ENCODE measurements around the gene PCP4.
A peak's percentile ranks its signal among the peaks of the same experiment; 100 is the strongest.
"Not testable (repeated sequence)": the region's sequence is repeated elsewhere in the genome, so short reads cannot be mapped to it uniquely, and the experiment has no call there.

PCP4 gene

GRCh38 chr21:39854572-39854971 lies 12.7 kb upstream of the PCP4 start:
- in situ Hi-C loops (cut with HindIII; ENCODE audit: low pct_ligation_motif_present, low pct_unique_long_range_greater_than_20kb, low sequenced_read_pairs): no loop called here
- no peak for DNase-seq

GRCh38 chr21:39855595-39855994 lies 11.6 kb upstream of the PCP4 start:
- DNase-seq: no peak
- in situ Hi-C loops (cut with HindIII; ENCODE audit: low pct_ligation_motif_present, low pct_unique_long_range_greater_than_20kb, low sequenced_read_pairs): no loop called here

- in situ Hi-C loops (cut with HindIII; ENCODE audit: low pct_ligation_motif_present, low pct_unique_long_range_greater_than_20kb, low sequenced_read_pairs): no loop called here
- DNase-seq: no peak
Observed at GRCh38 chr21:39860600-39860999, 6.6 kb upstream of the PCP4 start.

- peak; percentile 80 for DNase-seq
- in situ Hi-C loops (cut with HindIII; ENCODE audit: low pct_ligation_motif_present, low pct_unique_long_range_greater_than_20kb, low sequenced_read_pairs): no loop called here
Observed at GRCh38 chr21:39863111-39863510, 4.1 kb upstream of the PCP4 start.

- no peak for DNase-seq
- in situ Hi-C loops (cut with HindIII; ENCODE audit: low pct_ligation_motif_present, low pct_unique_long_range_greater_than_20kb, low sequenced_read_pairs): no loop called here
Observed at GRCh38 chr21:39866093-39866492, 1.1 kb upstream of the PCP4 start.

- in situ Hi-C loops (cut with HindIII; ENCODE audit: low pct_ligation_motif_present, low pct_unique_long_range_greater_than_20kb, low sequenced_read_pairs): no loop called here
- DNase-seq: no peak
Observed at GRCh38 chr21:39869141-39869818, 2.0 kb downstream of the PCP4 start.

- no peak for DNase-seq
Observed at GRCh38 chr21:39873687-39874086, 6.4 kb downstream of the PCP4 start.

GRCh38 chr21:39874206-39874605 lies 7.0 kb downstream of the PCP4 start:
- DNase-seq: no peak
- in situ Hi-C loops (cut with HindIII; ENCODE audit: low pct_ligation_motif_present, low pct_unique_long_range_greater_than_20kb, low sequenced_read_pairs): no loop called here

More at GRCh38 chr21:39873687-39874086, 6.4 kb downstream of the PCP4 start:
- in situ Hi-C loops (cut with HindIII; ENCODE audit: low pct_ligation_motif_present, low pct_unique_long_range_greater_than_20kb, low sequenced_read_pairs): no loop called here

GRCh38 chr21:39874759-39875158 lies 7.5 kb downstream of the PCP4 start:
- DNase-seq: no peak
- in situ Hi-C loops (cut with HindIII; ENCODE audit: low pct_ligation_motif_present, low pct_unique_long_range_greater_than_20kb, low sequenced_read_pairs): no loop called here

- no peak for DNase-seq
- in situ Hi-C loops (cut with HindIII; ENCODE audit: low pct_ligation_motif_present, low pct_unique_long_range_greater_than_20kb, low sequenced_read_pairs): no loop called here
Observed at GRCh38 chr21:39881661-39882060, 14.4 kb downstream of the PCP4 start.

GRCh38 chr21:39882151-39882838 lies 15.1 kb downstream of the PCP4 start:
- in situ Hi-C loops (cut with HindIII; ENCODE audit: low pct_ligation_motif_present, low pct_unique_long_range_greater_than_20kb, low sequenced_read_pairs): no loop called here

GRCh38 chr21:39882839-39883195 lies 15.6 kb downstream of the PCP4 start:
- in situ Hi-C loops (cut with HindIII; ENCODE audit: low pct_ligation_motif_present, low pct_unique_long_range_greater_than_20kb, low sequenced_read_pairs): no loop called here
- DNase-seq: no peak

More at GRCh38 chr21:39882151-39882838, 15.1 kb downstream of the PCP4 start:
- DNase-seq: no peak

GRCh38 chr21:39885119-39885848 lies 18.0 kb downstream of the PCP4 start:
- in situ Hi-C loops (cut with HindIII; ENCODE audit: low pct_ligation_motif_present, low pct_unique_long_range_greater_than_20kb, low sequenced_read_pairs): no loop called here
- no peak for DNase-seq

GRCh38 chr21:39888848-39889247 lies 21.6 kb downstream of the PCP4 start:
- DNase-seq: no peak
- in situ Hi-C loops (cut with HindIII; ENCODE audit: low pct_ligation_motif_present, low pct_unique_long_range_greater_than_20kb, low sequenced_read_pairs): no loop called here

- in situ Hi-C loops (cut with HindIII; ENCODE audit: low pct_ligation_motif_present, low pct_unique_long_range_greater_than_20kb, low sequenced_read_pairs): no loop called here
Observed at GRCh38 chr21:39891111-39891510, 23.9 kb downstream of the PCP4 start.

GRCh38 chr21:39891863-39892262 lies 24.6 kb downstream of the PCP4 start:
- in situ Hi-C loops (cut with HindIII; ENCODE audit: low pct_ligation_motif_present, low pct_unique_long_range_greater_than_20kb, low sequenced_read_pairs); DNase-seq: not testable (repeated sequence)

More at GRCh38 chr21:39891111-39891510, 23.9 kb downstream of the PCP4 start:
- no peak for DNase-seq

GRCh38 chr21:39900491-39900890 lies 33.3 kb downstream of the PCP4 start:
- DNase-seq: no peak
- in situ Hi-C loops (cut with HindIII; ENCODE audit: low pct_ligation_motif_present, low pct_unique_long_range_greater_than_20kb, low sequenced_read_pairs): no loop called here

- DNase-seq: no peak
- in situ Hi-C loops (cut with HindIII; ENCODE audit: low pct_ligation_motif_present, low pct_unique_long_range_greater_than_20kb, low sequenced_read_pairs): no loop called here
Observed at GRCh38 chr21:39900911-39901310, 33.7 kb downstream of the PCP4 start.

- DNase-seq: no peak
- in situ Hi-C loops (cut with HindIII; ENCODE audit: low pct_ligation_motif_present, low pct_unique_long_range_greater_than_20kb, low sequenced_read_pairs): no loop called here
Observed at GRCh38 chr21:39902986-39903385, 35.7 kb downstream of the PCP4 start.

- in situ Hi-C loops (cut with HindIII; ENCODE audit: low pct_ligation_motif_present, low pct_unique_long_range_greater_than_20kb, low sequenced_read_pairs): no loop called here
- DNase-seq: no peak
Observed at GRCh38 chr21:39904457-39904856, 37.2 kb downstream of the PCP4 start.

Measured in ACHN (cell line).